HTR-8/SVneo (cell line): ENCODE results near the gene CLCNKB.
"Not testable (repeated sequence)": the region's sequence is repeated elsewhere in the genome, so short reads cannot be mapped to it uniquely, and the experiment has no call there.

ENCODE experiments used
- DNase-seq: peaks from one replicate; pipeline ENCODE4 v3.0.0; 2011; ENCODE audit warnings: low spot score, mixed read lengths; ENCODE audit not compliant: insufficient read length
- FAIRE-seq: peaks from 2 replicates; lab custom pipeline; 2011; peaks lifted over from hg19 to GRCh38; lab: Jason Lieb, UNC

Gene CLCNKB

DNA sequence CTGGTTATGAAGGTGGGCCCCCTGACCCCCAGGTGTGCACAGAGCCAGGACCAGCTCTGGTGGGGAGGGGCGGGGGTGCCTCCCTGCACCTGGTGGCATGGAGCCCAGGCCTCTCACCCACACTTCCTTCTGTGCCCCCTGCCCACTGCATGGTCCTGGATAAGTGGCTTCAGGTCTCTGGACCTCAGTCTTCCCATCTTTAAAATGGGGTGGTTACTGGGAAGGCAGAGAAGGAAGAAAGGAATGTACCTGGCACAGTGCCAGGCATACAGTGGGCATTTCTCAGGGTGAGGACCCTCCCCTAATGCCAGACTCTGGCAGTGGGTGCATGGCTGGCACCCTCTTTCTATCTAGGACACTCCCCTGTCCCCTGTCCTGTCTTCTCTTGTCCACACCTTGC, 14.3 kb upstream of the CLCNKB start:
- FAIRE-seq (no peak), DNase-seq (no peak)

DNA sequence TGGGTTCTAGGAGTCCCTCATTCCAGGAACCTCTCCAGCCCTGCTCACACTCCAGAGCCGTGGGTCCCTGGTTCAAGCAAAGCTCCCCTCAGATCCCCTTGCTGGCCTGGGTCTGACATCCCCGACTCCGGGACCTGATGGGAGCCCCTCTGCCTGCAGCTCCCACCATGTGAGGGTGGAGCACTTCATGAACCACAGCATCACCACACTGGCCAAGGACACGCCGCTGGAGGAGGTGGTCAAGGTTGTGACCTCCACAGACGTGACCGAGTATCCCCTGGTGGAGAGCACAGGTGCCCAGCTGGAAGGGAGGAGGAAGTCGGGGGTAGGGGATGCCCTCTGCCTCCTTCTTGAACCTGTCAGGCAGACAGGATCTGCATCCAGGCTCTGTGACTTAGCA, 12.0 kb upstream of the CLCNKB start:
- FAIRE-seq = no peak
- DNase-seq = no peak

DNA sequence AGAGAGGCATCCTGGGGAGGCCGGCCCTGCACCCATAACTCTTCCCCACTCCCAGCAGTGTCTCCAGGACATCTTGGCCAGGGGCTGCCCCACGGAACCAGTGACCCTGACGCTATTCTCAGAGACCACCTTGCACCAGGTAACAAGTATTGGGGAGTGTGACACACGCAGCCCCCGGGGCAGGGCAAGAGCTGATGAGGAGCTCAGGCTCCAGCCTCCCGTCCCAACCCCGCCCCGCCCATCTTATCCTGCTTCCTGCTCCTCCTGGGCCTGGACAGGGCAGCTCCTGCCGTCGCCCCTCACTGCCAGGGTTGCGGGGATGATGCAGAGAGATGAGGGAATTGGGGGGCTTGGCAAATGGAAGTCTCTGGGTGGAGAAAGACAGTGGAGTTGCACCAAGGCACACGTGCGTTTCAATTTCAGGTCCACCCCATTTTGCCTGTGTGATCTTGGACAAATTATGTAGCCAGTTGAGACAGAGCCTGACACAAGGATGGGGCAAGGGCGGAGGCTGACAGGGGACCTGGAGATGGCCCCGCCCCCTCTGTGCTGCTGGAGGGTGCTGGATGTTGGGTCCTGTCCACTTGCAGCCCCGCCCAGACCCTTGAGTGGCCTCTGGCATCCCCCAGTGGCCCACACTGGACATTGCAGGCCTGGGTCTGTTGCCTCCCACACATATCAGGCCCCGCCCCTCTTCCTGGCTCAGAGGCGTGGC, 11.0 kb upstream of the CLCNKB start:
- DNase-seq (peak; percentile 87), FAIRE-seq (peak; percentile 69)

- FAIRE-seq = not testable (repeated sequence)
These were observed 10.4 kb upstream of the CLCNKB start for GRCh38 chr1:16033103-16033632.

DNA sequence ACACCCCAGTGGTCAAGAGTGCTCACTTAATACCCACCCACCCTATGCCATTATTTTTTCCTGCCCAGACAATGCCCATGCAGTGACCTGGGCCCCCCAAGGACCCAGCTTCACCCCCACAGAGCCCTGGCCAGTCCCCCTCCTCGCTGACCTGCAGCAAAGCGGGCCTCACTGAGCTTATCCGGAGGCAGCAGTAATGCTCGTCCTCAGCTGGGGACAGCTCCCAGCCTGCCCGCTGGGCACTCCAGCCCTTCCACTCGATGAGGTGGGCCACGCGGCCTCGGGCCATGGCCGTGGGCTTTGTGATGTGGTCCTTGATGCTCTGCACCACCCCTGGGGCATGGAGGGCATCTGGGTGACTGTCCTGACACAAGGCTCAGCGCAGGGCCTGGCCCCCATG, 7.1 kb upstream of the CLCNKB start:
- DNase-seq, FAIRE-seq: not testable (repeated sequence)

More at GRCh38 chr1:16033103-16033632, 10.4 kb upstream of the CLCNKB start:
- not testable (repeated sequence) for DNase-seq

- FAIRE-seq = no peak
These were observed 5.0 kb upstream of the CLCNKB start for GRCh38 chr1:16038620-16038912.

DNA sequence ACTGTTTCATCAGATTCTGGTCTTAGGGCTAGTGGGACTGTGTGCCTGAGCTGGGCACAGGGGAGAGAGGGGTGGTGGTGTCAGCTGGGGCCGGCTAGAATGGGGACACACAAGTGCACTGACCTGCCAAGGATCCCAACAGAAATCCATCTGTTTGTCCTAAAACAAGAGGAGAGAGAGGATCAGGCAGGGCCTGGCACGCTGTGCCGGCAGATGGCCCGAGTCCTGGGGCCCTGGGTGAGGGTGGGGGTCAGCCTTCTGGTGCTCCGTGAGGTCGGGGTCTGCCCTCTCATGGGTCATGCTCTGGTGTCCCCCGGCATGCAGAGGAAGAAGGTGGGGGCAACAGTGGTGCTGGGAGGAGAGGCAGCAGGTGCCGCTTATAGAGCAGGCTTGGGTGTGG, 3.7 kb upstream of the CLCNKB start:
- FAIRE-seq = peak; percentile 48
- DNase-seq = not testable (repeated sequence)

More at GRCh38 chr1:16038620-16038912, 5.0 kb upstream of the CLCNKB start:
- DNase-seq = no peak

DNA sequence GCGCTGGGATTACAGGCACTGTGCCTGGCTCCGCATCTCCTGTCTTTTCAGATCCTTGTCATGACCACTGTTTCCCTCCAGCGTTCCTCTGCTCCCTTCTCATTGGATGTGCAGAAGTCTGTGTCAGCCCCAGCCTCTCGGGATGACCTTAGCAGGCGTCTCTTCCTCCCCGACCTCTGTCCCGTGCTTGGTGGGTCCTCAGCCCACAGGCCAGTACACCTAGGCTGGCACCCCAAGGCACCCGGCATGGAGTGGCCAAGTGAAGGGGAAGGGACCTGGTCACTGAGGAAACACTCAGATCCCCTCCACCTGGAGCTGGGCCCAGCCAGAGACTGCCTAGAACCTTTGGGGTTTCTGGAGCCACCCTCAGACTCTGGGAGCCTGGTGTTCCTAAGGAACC, 2.4 kb upstream of the CLCNKB start:
- FAIRE-seq (no peak), DNase-seq (no peak)

GRCh38 chr1:16042096-16042495, 1.5 kb upstream of the CLCNKB start:
- DNase-seq = no peak
- FAIRE-seq = no peak

DNA sequence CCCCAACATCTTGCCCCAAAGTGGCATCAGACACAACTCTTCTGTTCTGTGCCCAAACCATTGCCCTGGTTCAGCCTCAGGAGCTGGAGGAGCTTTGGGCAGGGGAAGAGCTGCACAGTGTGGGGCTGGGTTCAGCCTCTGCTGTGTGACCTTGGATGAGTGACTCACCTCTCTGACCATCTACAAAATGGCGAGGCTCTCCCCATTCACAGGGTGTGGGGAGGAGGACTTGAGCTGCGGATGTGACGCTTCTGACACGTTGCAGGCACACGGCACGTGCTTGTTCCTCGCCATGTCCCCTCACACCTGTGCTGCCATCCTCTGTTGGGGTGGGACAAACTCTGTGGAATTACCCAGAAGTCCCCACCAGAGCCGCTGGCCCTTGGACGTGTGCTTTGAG, 928 bp upstream of the CLCNKB start:
- not testable (repeated sequence) for DNase-seq
- FAIRE-seq = peak; percentile 52

GRCh38 chr1:16043950-16044349, 368 bp downstream of the CLCNKB start:
- no peak for FAIRE-seq
- no peak for DNase-seq

GRCh38 chr1:16046842-16047241, 3.3 kb downstream of the CLCNKB start:
- DNase-seq = no peak
- FAIRE-seq = no peak

DNA sequence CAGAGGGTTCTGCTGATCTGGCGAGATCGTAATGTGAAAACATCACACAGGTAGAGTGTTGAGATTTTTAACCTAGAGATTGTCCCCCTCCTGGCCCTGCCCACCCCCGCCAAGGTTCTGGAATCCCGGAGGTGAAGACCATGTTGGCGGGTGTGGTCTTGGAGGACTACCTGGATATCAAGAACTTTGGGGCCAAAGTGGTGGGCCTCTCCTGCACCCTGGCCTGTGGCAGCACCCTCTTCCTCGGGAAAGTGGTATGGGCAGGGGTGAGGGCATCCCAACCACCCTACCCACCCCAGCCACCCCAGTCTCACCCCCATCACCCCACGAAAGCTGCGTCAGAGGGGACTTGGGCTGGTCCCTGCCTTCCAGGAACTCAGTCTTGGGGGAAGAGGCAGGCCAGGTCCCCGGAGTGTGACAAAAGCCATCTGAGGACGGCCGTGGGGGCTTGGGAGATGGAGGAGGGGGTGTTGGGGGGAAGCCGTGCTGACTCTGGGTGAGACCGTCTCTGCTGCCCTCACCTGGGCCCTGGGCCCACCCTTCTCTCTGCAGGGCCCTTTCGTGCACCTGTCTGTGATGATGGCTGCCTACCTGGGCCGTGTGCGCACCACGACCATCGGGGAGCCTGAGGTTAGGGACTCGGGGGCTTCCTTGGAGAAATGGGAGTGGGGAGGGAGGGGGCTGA, 4.4 kb downstream of the CLCNKB start:
- no peak for DNase-seq

GRCh38 chr1:16048573-16049189, 5.1 kb downstream of the CLCNKB start:
- DNase-seq (no peak), FAIRE-seq (no peak)

More for the DNA sequence above, 4.4 kb downstream of the CLCNKB start:
- FAIRE-seq = no peak

- DNase-seq (no peak), FAIRE-seq (no peak)
These were observed 6.7 kb downstream of the CLCNKB start for GRCh38 chr1:16050328-16050727.

- FAIRE-seq (no peak), DNase-seq (no peak)
These were observed 7.5 kb downstream of the CLCNKB start for GRCh38 chr1:16051039-16051438.

- DNase-seq, FAIRE-seq: not testable (repeated sequence)
These were observed 8.4 kb downstream of the CLCNKB start for GRCh38 chr1:16051949-16052348.

DNA sequence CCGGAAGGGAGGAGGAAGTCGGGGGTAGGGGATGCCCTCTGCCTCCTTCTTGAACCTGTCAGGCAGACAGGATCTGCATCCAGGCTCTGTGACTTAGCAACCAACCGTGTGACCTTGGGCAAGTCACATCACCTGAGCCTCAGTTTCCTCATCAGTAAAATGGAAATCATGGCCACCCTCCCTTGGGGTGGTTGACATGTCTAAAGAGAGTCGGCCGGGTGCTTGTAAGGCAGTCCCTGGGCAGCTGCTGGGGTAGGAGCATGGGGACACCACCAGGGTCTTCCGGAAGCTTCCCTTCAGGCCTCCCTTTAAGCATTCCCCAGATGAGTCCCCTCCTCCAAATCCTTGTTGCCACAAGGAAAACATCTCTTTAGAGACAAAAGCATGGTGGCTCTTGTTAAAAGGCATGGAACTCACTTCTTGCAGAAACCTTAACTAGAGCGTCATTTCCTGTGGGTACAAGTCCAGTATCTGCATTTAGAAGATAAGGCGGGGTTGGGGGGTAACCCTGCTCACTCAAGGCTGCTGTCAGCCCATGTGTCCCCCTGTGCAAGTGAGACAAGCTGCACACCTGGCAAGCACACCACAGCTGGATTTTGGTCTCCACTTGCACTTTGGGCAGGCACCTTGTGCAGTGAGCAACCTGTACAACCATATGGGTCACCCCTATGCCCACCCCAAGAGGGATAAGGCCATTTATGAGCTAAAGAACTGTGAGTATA, 10.4 kb downstream of the CLCNKB start:
- DNase-seq (no peak), FAIRE-seq (no peak)

DNA sequence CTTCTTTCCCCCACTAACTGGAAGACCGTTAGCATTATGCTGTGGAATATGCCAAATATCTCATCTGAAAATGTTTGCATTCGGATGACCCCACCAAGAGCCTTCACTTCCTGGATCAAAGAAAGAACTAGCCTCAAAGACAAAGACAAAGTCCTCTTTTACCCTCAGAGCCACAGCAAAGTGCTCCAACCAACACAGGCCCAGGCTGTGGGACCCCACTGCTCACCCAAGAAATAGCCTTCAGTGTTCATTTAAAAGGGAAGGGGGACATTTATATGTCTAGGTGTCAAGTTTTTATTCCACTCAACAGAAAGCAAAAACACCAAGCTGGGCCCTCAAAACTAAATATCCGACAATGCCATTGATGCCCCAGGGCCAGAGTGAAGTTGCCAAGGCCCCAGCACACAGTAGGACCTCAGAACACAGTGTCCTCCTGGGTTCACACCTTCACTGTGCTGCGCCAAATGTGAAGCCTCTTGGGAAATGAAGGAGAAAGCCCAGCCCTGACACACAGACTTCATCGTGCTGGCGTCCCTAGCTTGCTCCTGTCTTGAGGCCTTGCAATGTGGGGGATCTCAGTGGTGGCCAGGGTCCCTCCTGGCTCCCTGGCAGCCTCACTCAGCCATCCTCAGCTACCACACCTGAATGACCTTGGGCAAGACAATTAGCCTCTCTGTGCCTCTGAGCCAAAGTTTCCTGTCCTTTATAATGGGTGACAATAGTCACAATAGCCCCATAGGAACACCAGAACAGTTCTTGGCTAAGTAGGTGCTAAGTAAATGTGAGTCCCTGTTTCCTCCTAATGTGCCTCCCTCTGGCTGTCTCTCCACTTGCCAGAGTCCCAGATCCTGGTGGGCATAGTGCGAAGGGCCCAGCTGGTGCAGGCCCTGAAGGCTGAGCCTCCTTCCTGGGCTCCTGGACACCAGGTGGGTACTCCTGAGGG, 11.3 kb downstream of the CLCNKB start:
- DNase-seq = no peak
- no peak for FAIRE-seq
